NT2/D1 (cell line): Measurements from ENCODE around the gene TTLL5.

Experiments used
- SUZ12 ChIP-seq: IDR thresholded peaks from 2 replicates; pipeline ENCODE4 v1.6.1; 2011; ENCODE audit not compliant: insufficient read length, insufficient read depth; ENCODE audit errors: extremely low read depth
- YY1 ChIP-seq: IDR thresholded peaks from 2 replicates; pipeline ENCODE4 v1.6.1; 2011; ENCODE audit not compliant: insufficient read length, insufficient read depth
- ZNF274 ChIP-seq: IDR thresholded peaks from 2 replicates; pipeline ENCODE4 v1.6.1; 2011; ENCODE audit warnings: mild to moderate bottlenecking, low read depth, low read length

GRCh38 chr14:75747899-75748298, 86.9 kb downstream of the TTLL5 start:
- no peak for TF ChIP-seq YY1
- TF ChIP-seq ZNF274: no peak
- TF ChIP-seq SUZ12: no peak
